Measurements from ENCODE around the gene ZFP36L1. TPM values are rescaled to one million over a fixed set of nuclear protein-coding genes. Genes with fewer than 3 reads are reported as not detected.

ZFP36L1 gene
- total and polyA plus RNA-seq, 10 of the 15 experiments (the other 5 are each of a cell fraction or from before 2014, with no cell fraction given) = 22.0 to 184 (median 66.1) TPM

DNA sequence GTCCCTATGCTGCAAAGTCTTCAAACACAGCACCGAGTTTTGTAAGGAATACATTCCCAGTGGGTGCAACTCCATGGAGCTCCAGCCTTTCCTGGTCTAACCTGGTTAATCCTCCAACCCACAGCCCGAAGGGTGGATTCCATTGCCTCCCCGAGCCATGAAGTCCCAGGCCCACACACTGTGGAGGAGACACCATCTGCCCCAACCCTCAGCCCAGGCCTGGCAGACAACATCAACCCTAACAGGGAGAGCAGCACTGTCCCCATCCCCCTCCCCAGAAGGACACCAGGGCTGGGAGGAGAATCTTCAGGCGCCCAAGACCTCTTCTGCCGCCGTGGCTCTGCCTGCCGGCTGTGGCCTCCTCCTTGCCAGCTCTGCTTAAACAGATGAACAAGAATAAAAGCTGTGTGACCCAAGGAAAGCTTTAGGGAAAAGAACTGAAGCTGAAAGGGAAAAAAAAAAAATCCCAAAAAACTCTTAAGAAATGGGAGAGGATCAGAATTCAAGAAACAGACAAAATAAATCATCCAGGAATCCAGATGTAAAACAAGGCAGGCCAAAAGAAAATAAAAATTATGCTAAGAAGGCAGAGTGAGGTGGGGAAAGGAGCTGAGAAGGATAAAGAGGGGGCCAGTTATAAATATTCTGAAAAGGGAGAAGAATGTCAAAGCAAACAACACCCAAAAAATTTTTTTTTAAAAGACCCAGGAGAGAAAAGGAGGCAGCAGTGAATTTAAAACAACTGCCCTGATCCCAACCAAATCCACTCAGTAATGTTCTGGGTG lies 16.0 kb upstream of the ZFP36L1 start:
- DNase-seq (ENCODE audit: low read depth, low spot score) (no peak), ATAC-seq (no peak), FAIRE-seq (no peak)
- Histone ChIP-seq H3K36me3 (ENCODE audit: control insufficient read depth in 2 of 2, insufficient read depth in 2 of 2, low read length in 1 of 2) (no peaks in the 10 kb centered on the region), H3K9ac (ENCODE audit: control insufficient read depth, insufficient read depth, low read length) (no peak overlapping the region), H3K27me3 (replicated peaks in 1 of 2; ENCODE audit: control insufficient read depth in 2 of 2, insufficient read depth in 2 of 2, low read length in 1 of 2) (no peaks in the 10 kb centered on the region), H3K4me3 (no peak overlapping the region), H3K79me2 (ENCODE audit: control insufficient read depth, insufficient read depth, low read length) (peaks cover 9% of the 10 kb centered on the region), H2AFZ (ENCODE audit: control insufficient read depth, low read depth, low read length) (no peak overlapping the region), H3K27ac (ENCODE audit: control insufficient read depth, insufficient read depth) (no peak overlapping the region), H3K4me2 (ENCODE audit: control insufficient read depth, insufficient read depth) (no peak overlapping the region), H3K9me3 (replicated peaks; ENCODE audit: control insufficient read depth, insufficient read depth, low read length) (no peaks in the 10 kb centered on the region; the same call in 2 of the 3 replicates), H4K20me1 (ENCODE audit: control insufficient read depth, insufficient read depth) (no peaks in the 10 kb centered on the region), H3K4me1 (ENCODE audit: control insufficient read depth, insufficient read depth, low read length) (peaks cover 28% of the 10 kb centered on the region)
- 93% methylated on average over 7 of the region's 7 CpGs for WGBS (ENCODE audit: insufficient coverage, insufficient replicate concordance, low lambda C conversion rate, missing lambda C conversion rate)
- SMC1A ChIA-PET (ENCODE audit: uncharacterized antibody, unreplicated experiment) = interaction anchor here (1.0 to 1.1 kb wide), 2 partner anchors 14 kb away, joined by 3 to 4 read pairs; no protein-coding TSS in a partner anchor
- in situ Hi-C loops (cut with MboI) (no loop called here), intact Hi-C loops (cut with micrococcal nuclease; ENCODE audit: unreplicated experiment) (no loop called here)
- TF ChIP-seq ZBTB40 (IDR thresholded peaks at IDR 0.05; ENCODE audit: borderline replicate concordance) (no peak), FOXM1 (IDR thresholded peaks at IDR 0.05; ENCODE audit: low read depth, low read length) (no peak), ZNF384 (IDR thresholded peaks at IDR 0.05; ENCODE audit: borderline replicate concordance, low read depth, low read length) (no peak), ATF3 (IDR thresholded peaks at IDR 0.05; ENCODE audit: borderline replicate concordance, extremely low read depth, low read depth, low read length) (no peak), POLR2A (IDR thresholded peaks at IDR 0.05; ENCODE audit: low read depth, low read length) (no peak), EZH2 (IDR thresholded peaks at IDR 0.05; ENCODE audit: borderline replicate concordance, control insufficient read depth, low read depth, low read length) (no peak), POLR2AphosphoS2 (IDR thresholded peaks at IDR 0.05; ENCODE audit: low read depth, low read length) (no peak), RELB (IDR thresholded peaks at IDR 0.05; ENCODE audit: low read depth) (no peak), ZBED1 (IDR thresholded peaks at IDR 0.05; ENCODE audit: borderline replicate concordance) (no peak)
- TF ChIP-seq, protein P1, sequence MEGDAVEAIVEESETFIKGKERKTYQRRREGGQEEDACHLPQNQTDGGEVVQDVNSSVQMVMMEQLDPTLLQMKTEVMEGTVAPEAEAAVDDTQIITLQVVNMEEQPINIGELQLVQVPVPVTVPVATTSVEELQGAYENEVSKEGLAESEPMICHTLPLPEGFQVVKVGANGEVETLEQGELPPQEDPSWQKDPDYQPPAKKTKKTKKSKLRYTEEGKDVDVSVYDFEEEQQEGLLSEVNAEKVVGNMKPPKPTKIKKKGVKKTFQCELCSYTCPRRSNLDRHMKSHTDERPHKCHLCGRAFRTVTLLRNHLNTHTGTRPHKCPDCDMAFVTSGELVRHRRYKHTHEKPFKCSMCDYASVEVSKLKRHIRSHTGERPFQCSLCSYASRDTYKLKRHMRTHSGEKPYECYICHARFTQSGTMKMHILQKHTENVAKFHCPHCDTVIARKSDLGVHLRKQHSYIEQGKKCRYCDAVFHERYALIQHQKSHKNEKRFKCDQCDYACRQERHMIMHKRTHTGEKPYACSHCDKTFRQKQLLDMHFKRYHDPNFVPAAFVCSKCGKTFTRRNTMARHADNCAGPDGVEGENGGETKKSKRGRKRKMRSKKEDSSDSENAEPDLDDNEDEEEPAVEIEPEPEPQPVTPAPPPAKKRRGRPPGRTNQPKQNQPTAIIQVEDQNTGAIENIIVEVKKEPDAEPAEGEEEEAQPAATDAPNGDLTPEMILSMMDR (IDR thresholded peaks at IDR 0.05 in 2 of 3, conservative IDR thresholded peaks at IDR 0.05 in 1 of 3; ENCODE audit: control insufficient read depth in 2 of 3, extremely low read depth in 1 of 3, insufficient read depth in 1 of 3, low read depth in 3 of 3, low read length in 3 of 3) = no peak
- CTCF ChIA-PET = interaction anchor here (1.4 kb wide), 1 partner anchor 21 kb away, joined by 3 read pairs; no protein-coding TSS in a partner anchor
- RAD21 ChIA-PET (ENCODE audit: unreplicated experiment) = no interaction called here
- no TSS peak for BruUV-seq (replicated peaks)
- POLR2A ChIA-PET = interaction anchor here (0.5 to 2.6 kb wide), 3 partner anchors 12 to 519 kb away, joined by 3 to 17 read pairs (median 6); no protein-coding TSS in a partner anchor

Measured in GM12878 (cell line).